Ishikawa (cell line): ENCODE data around the gene DSCAML1.

Experiments used
- CEBPB ChIP-seq: IDR thresholded peaks from 2 replicates; pipeline ENCODE4 v1.6.1; 2012
- EGR1 ChIP-seq: IDR thresholded peaks from 2 replicates; pipeline ENCODE4 v1.6.1; 2012
- EP300 ChIP-seq: IDR thresholded peaks from 2 replicates; pipeline ENCODE4 v1.6.1; 2012; ENCODE audit warnings: borderline replicate concordance
- FOXM1 ChIP-seq: IDR thresholded peaks from 2 replicates; pipeline ENCODE4 v1.6.1; 2012; ENCODE audit warnings: low read depth, borderline replicate concordance
- MAX ChIP-seq: IDR thresholded peaks from 2 replicates; pipeline ENCODE4 v1.6.1; 2012
- NFIC ChIP-seq: IDR thresholded peaks from 2 replicates; pipeline ENCODE4 v1.6.1; 2012
- RAD21 ChIP-seq: IDR thresholded peaks from 2 replicates; pipeline ENCODE4 v1.6.1; 2012; ENCODE audit warnings: low read depth
- TAF1 ChIP-seq: IDR thresholded peaks from 2 replicates; pipeline ENCODE4 v1.6.1; 2012; ENCODE audit warnings: low read depth, mild to moderate bottlenecking
- TCF12 ChIP-seq: IDR thresholded peaks from 2 replicates; pipeline ENCODE4 v1.6.1; 2012; ENCODE audit warnings: low read depth
- TEAD4 ChIP-seq: IDR thresholded peaks from 2 replicates; pipeline ENCODE4 v1.6.1; 2012
- YY1 ChIP-seq: IDR thresholded peaks from 2 replicates; pipeline ENCODE4 v1.6.1; 2012; ENCODE audit warnings: low read depth

- TF ChIP-seq FOXM1 (no peak), MAX (no peak), TAF1 (no peak), TCF12 (no peak), EP300 (no peak), NFIC (no peak), EGR1 (no peak), RAD21 (no peak), YY1 (no peak), CEBPB (no peak), TEAD4 (no peak)
These were observed 35.5 kb upstream of the DSCAML1 start for GRCh38 chr11:117832511-117832910.
